Measurements from ENCODE around the gene KRTAP10-3. TPM values are rescaled to one million over a fixed set of nuclear protein-coding genes. Genes with fewer than 3 reads are reported as not detected.

KRTAP10-3 gene
- total RNA-seq, 4 donors from 2014 or later: not detected

DNA sequence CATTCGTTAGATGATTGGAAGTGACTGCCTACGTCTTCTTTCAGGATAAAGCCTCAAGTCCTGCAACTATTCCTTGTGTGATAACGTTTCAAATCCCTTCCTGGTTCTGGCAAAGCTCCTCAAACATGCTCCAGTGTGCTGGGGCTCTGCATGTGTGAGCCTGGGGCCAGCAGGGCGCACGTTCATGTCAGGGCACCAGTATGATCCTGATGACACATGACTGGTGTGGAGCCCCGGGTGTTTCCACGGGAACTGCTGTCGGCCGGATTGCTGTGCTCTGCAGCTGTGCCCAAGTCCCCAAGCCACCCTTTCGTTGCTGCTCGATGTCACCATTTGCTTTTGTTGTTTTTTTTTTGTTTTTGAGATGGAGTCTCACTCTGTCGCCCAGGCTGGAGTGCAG lies 39.9 kb downstream of the KRTAP10-3 start:
- Histone ChIP-seq H3K9me3 (no peaks in the 10 kb centered on the region), H3K27me3 (peaks cover 3 to 11% (median 6%) of the 10 kb centered on the region in 3 donors), H3K4me3 (no peak overlapping the region), H3K4me1 (no peaks in the 10 kb centered on the region), H3K36me3 (no peaks in the 10 kb centered on the region), H3K27ac (no peak overlapping the region)
- intact Hi-C loops (cut with DNase I; ENCODE audit: low total_unique reads) (no loop called here), in situ Hi-C loops (cut with MboI; ENCODE audit: low sequenced_read_pairs in 4 of 4) (loop anchor here in 1 of 4 donors (25.0 kb wide), 1 partner anchor 269 kb away; no protein-coding TSS in a partner anchor)
- TF ChIP-seq, protein P1, sequence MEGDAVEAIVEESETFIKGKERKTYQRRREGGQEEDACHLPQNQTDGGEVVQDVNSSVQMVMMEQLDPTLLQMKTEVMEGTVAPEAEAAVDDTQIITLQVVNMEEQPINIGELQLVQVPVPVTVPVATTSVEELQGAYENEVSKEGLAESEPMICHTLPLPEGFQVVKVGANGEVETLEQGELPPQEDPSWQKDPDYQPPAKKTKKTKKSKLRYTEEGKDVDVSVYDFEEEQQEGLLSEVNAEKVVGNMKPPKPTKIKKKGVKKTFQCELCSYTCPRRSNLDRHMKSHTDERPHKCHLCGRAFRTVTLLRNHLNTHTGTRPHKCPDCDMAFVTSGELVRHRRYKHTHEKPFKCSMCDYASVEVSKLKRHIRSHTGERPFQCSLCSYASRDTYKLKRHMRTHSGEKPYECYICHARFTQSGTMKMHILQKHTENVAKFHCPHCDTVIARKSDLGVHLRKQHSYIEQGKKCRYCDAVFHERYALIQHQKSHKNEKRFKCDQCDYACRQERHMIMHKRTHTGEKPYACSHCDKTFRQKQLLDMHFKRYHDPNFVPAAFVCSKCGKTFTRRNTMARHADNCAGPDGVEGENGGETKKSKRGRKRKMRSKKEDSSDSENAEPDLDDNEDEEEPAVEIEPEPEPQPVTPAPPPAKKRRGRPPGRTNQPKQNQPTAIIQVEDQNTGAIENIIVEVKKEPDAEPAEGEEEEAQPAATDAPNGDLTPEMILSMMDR (IDR thresholded peaks at IDR 0.05 in 4 of 5, conservative IDR thresholded peaks at IDR 0.05 in 1 of 5): no peak
- TF ChIP-seq POLR2A (IDR thresholded peaks at IDR 0.05): no peak
- ATAC-seq (no peak), DNase-seq (no peak)

DNA sequence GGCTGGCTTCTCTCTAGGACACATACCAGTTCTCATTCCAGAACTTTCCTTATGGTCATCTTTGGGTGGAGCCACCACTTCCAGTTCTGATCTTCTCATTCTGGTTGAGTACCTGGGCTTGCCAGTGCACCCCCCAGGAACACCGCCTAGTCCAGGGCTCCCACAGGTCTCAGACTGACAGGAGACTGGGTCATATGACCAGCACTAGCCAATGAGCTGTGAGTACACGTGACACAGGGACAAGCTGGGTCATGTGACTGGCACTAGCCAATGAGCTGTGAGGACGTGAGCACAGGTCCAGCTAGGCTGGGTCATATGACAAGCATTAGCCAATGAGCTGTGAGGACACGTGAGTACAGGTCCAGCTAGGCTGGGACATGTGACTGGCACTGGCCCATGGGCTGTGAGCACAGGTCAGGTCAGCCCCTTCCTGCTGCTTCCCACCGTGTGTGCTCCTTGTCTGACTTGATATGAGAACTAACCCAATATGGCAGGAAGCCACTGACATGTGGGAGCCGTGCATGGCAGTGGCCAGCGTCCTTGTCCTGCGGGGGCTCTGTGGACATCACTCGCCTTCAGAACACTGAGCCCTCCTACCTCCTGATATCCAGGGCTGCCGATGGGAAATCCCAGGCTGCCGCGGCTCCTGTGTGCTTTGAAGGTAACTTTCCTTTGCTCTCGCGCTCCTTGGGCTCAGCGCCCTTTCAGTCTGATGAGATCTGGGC lies 41.3 kb downstream of the KRTAP10-3 start:
- intact Hi-C loops (cut with DNase I; ENCODE audit: low total_unique reads): no loop called here

DNA sequence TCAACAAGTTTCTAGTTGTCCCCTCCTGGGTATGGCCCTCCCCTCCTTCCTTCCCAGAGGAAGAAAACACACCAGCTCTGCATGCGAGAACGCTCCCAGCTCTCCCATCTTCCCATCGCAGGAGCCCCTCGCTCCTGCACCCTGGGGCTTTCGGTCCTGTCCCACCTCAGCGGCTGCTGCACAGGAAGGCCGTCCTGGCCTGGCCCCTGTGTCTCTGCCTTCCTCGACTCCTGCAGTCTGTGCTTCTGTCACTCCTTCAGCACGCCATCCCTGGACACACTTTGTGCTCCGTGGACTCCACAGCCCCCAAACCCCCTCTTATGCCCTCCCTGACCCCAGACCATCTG lies 41.8 kb downstream of the KRTAP10-3 start:
- DNase-seq (no peak), ATAC-seq (no peak)
- no peaks in the 10 kb centered on the region for H3K4me1 ChIP-seq
- no peak overlapping the region for H3K27ac ChIP-seq
- TF ChIP-seq POLR2A (IDR thresholded peaks at IDR 0.05): no peak
- TF ChIP-seq, protein P1 (IDR thresholded peaks at IDR 0.05 in 4 of 5, conservative IDR thresholded peaks at IDR 0.05 in 1 of 5): no peak
- H3K27me3 ChIP-seq: peaks cover 3 to 11% (median 6%) of the 10 kb centered on the region in 3 donors
- H3K9me3 ChIP-seq: no peaks in the 10 kb centered on the region
- in situ Hi-C loops (cut with MboI; ENCODE audit: low sequenced_read_pairs in 4 of 4) (loop anchor here in 1 of 4 donors (25.0 kb wide), 1 partner anchor 270 kb away; no protein-coding TSS in a partner anchor), intact Hi-C loops (cut with DNase I; ENCODE audit: low total_unique reads) (no loop called here)
- no peak overlapping the region for H3K4me3 ChIP-seq
- H3K36me3 ChIP-seq: no peaks in the 10 kb centered on the region

More for the DNA sequence above, 41.3 kb downstream of the KRTAP10-3 start:
- ATAC-seq: no peak
- H3K36me3 ChIP-seq: no peaks in the 10 kb centered on the region
- in situ Hi-C loops (cut with MboI; ENCODE audit: low sequenced_read_pairs in 4 of 4): loop anchor here in 1 of 4 donors (25.0 kb wide), 1 partner anchor 270 kb away; no protein-coding TSS in a partner anchor
- TF ChIP-seq, protein P1 (IDR thresholded peaks at IDR 0.05 in 4 of 5, conservative IDR thresholded peaks at IDR 0.05 in 1 of 5): no peak
- no peak for TF ChIP-seq POLR2A (IDR thresholded peaks at IDR 0.05)
- DNase-seq: no peak
- H3K27me3 ChIP-seq: peaks cover 3 to 11% (median 6%) of the 10 kb centered on the region in 3 donors
- H3K27ac ChIP-seq: no peak overlapping the region
- no peaks in the 10 kb centered on the region for H3K4me1 ChIP-seq
- no peaks in the 10 kb centered on the region for H3K9me3 ChIP-seq
- no peak overlapping the region for H3K4me3 ChIP-seq

DNA sequence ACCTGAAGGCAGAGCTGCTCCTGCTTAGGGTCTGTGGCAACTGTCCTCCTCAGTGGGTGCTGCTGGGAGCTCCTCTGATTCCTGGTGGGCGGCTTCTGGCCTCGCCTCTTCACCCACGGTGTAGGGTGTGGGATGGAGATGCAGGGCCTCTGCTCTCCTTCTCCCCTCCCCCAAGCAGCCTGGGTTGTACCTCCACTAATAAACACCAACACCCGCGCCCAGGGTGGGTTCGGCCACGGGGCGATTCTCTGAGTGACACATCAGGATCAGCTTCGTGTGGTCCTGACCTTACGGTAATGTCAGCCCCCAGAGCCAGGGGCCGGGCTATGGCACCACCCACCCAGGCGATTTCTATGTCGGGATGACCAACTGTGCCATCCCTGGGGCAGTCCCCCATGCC lies 42.3 kb downstream of the KRTAP10-3 start:
- ATAC-seq: no peak
- Histone ChIP-seq H3K36me3 (no peaks in the 10 kb centered on the region), H3K27ac (no peak overlapping the region), H3K9me3 (no peaks in the 10 kb centered on the region), H3K27me3 (peaks cover 3 to 11% (median 6%) of the 10 kb centered on the region in 3 donors), H3K4me3 (no peak overlapping the region), H3K4me1 (no peaks in the 10 kb centered on the region)
- no peak for DNase-seq
- TF ChIP-seq, protein P1 (IDR thresholded peaks at IDR 0.05 in 4 of 5, conservative IDR thresholded peaks at IDR 0.05 in 1 of 5): no peak
- no peak for TF ChIP-seq POLR2A (IDR thresholded peaks at IDR 0.05)
- in situ Hi-C loops (cut with MboI; ENCODE audit: low sequenced_read_pairs in 4 of 4) (loop anchor here in 1 of 4 donors (25.0 kb wide), 1 partner anchor 271 kb away; no protein-coding TSS in a partner anchor), intact Hi-C loops (cut with DNase I; ENCODE audit: low total_unique reads) (no loop called here)

All from gastrocnemius medialis (tissue), 4 donors.